D721Med (cell line): Measurements from ENCODE around the gene ISCU.

Experiments
- DNase-seq: peaks from one replicate; pipeline ENCODE4 v3.0.0; 2011; ENCODE audit warnings: low spot score; ENCODE audit not compliant: insufficient read length
- FAIRE-seq: peaks from 2 replicates; lab custom pipeline; 2011; peaks lifted over from hg19 to GRCh38; lab: Jason Lieb, UNC
- CTCF ChIP-seq: IDR thresholded peaks from 2 replicates; pipeline ENCODE4 v1.5.1; 2012; ENCODE audit warnings: mild to moderate bottlenecking, control low read depth; ENCODE audit not compliant: insufficient read depth; ENCODE audit errors: missing control alignments

The ISCU gene

GRCh38 chr12:108597559-108598471 lies 35.4 kb downstream of the ISCU start, which contains the start of gene TMEM119:
TSS of gene TMEM119 (minus strand) at chr12:108598084. CDS start at chr12:108592383, 5,701 bp downstream.
- no peak for TF ChIP-seq CTCF
- no peak for DNase-seq
- FAIRE-seq = no peak

GRCh38 chr12:108598553-108599250 lies 36.3 kb downstream of the ISCU start:
- no peak for FAIRE-seq
- TF ChIP-seq CTCF = no peak
- DNase-seq = no peak

GRCh38 chr12:108599541-108599940 lies 37.1 kb downstream of the ISCU start:
- no peak for TF ChIP-seq CTCF
- DNase-seq (no peak), FAIRE-seq (no peak)

GRCh38 chr12:108599948-108600701 lies 37.7 kb downstream of the ISCU start:
- DNase-seq (no peak), FAIRE-seq (no peak)
- TF ChIP-seq CTCF = no peak

- TF ChIP-seq CTCF = no peak
- no peak for FAIRE-seq
- DNase-seq = no peak
Observed at GRCh38 chr12:108600702-108601007, 38.3 kb downstream of the ISCU start.

- FAIRE-seq (no peak), DNase-seq (no peak)
- no peak for TF ChIP-seq CTCF
Observed at GRCh38 chr12:108602209-108602705, 39.9 kb downstream of the ISCU start.
